Measurements from ENCODE around the gene COQ9.

DNA sequence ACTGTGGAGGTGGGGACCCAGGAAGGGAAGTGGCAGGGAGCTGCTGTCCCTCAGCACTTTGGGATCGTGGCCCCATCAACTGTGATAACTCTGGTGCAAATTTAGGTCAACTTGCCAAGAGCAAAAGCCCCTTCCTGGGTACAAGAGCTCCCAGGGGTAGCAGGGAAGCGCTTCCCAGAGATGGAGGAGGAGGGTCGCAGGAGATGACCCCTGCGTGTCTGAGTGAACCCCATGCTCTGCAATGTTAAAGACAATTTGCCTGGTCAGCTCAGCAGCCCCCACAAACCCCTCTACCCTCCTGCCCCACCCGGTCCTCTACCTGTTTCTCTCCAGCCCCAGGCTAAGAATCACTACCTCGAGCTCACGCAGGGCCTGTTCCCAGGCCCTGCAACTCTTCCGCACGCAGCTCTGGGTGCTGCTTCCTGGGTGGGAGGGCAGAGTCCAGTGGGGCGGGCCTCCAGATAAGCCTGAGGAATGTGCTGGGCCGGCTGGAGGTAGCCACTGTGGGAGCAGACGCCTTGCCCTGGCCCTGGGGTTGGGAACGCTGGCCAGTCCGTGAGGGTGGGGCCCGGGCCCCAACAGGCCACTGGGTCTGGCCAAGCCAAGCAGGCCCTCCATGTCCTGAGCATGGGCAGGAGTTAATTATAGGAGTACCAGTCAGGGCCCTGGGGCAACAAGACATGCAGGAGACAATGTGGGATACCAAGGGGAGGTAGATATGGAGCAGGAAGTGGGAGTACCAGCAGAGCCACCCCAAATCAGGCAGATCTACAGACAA, 32.9 kb downstream of the COQ9 start:
- TF ChIP-seq EP300 (IDR thresholded peaks at IDR 0.05; ENCODE audit: low read depth): no peak
- no peak for TF ChIP-seq CTCF (IDR thresholded peaks at IDR 0.05)

Data from transverse colon (tissue), 3 donors.